HFF-Myc (cell line): ENCODE results near the gene ANKRD27.

ENCODE experiments used
- DNase-seq: peaks from one replicate; pipeline ENCODE4 v3.0.0-alpha.2; 2011; ENCODE audit warnings: low read depth; ENCODE audit errors: extremely low read depth
- H3K4me3 ChIP-seq: replicated peaks from 2 replicates; pipeline ENCODE4 v1.5.1; 2011; ENCODE audit warnings: low read depth, mild to moderate bottlenecking, control low read depth, low read length
- CTCF ChIP-seq: IDR thresholded peaks from 2 replicates; pipeline ENCODE4 v1.5.1; 2012; ENCODE audit warnings: mild to moderate bottlenecking, low read depth, low read length, control low read depth; ENCODE audit errors: missing control alignments

Gene ANKRD27

DNA sequence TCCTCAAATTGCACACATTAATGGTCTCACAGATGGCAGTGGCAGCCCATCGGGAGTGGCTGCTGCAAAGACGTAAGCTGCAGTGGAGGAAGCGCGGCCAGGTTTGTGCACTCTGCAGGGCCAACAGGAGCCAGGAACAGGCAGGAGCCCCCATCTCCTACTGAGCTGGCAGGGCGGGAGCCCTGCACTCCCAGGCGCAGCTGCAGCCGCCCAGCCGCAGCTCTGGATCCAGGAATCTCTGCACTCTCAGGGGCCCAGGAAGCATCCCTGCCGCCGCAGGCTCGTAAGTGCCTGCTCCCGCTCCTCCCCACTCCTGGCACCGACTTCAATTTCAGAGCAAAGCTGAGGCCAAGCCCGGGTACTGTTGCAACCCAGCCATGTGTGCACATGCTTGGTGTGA is 37.5 kb downstream of the ANKRD27 start:
- no peak overlapping the region for H3K4me3 ChIP-seq
- no peak for TF ChIP-seq CTCF
- DNase-seq, result no peak

GRCh38 chr19:32631381-32631780 is 43.6 kb downstream of the ANKRD27 start:
- no peak for TF ChIP-seq CTCF
- no peak for DNase-seq
- no peak overlapping the region for H3K4me3 ChIP-seq

- DNase-seq, result no peak
- TF ChIP-seq CTCF, result peak; percentile 10
- no peak overlapping the region for H3K4me3 ChIP-seq
Observed at GRCh38 chr19:32630338-32630737, 44.6 kb downstream of the ANKRD27 start.

- no peak for TF ChIP-seq CTCF
- no peak for DNase-seq
- no peak overlapping the region for H3K4me3 ChIP-seq
Observed at GRCh38 chr19:32627714-32628270, 47.2 kb downstream of the ANKRD27 start.

GRCh38 chr19:32626969-32627368 is 48.0 kb downstream of the ANKRD27 start:
- TF ChIP-seq CTCF, result no peak
- DNase-seq, result no peak
- no peak overlapping the region for H3K4me3 ChIP-seq

DNA sequence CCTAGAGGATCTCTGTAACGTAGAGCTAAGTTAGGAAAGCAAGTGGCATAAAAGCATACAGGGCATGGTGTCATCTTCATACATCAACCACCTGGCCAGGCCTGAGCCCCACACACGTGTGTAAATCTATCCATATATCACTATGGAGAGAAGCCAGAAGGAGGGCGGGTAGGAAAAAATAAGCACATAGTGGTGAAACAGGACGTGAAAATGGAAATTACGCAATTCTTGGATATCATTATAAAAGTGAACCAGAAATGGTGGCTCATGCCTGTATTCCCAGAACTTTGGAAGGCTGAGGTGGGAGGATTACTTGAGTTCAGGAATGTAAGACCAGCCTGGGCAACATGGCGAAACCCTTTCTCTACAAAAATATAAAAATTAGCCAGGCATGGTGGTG is 50.6 kb downstream of the ANKRD27 start:
- no peak overlapping the region for H3K4me3 ChIP-seq
- no peak for TF ChIP-seq CTCF
- no peak for DNase-seq

- no peak for TF ChIP-seq CTCF
- no peak overlapping the region for H3K4me3 ChIP-seq
- no peak for DNase-seq
Observed at GRCh38 chr19:32622002-32622401, 53.0 kb downstream of the ANKRD27 start.
